ENCODE measurements around the gene RANBP3.

DNA sequence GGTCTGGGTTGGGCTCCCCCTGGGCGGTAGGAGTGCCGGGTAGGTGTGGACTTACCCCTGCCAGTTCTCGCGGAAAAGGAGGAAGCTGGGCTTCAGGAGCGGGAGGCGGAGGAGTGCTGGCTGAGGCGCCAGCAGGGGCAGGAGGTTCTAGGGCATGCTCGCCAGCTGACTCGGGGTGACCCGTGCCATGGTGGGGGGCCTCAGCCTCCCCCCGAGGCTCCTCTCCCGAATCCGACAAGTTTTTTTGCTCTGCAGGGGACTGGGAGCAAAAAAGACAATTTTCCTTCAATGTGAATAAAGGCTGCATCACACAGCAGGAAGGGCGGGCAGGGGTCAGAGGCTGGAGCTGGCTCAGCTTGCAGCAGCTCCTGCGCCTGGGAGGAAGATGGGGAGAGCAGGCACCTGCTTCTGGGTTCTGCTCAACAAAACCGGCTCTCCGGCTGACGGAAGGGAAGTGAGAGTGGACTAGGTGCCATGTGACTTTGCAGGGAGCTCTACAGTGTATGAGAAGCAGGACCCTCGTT lies 26.5 kb downstream of the RANBP3 start:
- TF ChIP-seq, protein P1, sequence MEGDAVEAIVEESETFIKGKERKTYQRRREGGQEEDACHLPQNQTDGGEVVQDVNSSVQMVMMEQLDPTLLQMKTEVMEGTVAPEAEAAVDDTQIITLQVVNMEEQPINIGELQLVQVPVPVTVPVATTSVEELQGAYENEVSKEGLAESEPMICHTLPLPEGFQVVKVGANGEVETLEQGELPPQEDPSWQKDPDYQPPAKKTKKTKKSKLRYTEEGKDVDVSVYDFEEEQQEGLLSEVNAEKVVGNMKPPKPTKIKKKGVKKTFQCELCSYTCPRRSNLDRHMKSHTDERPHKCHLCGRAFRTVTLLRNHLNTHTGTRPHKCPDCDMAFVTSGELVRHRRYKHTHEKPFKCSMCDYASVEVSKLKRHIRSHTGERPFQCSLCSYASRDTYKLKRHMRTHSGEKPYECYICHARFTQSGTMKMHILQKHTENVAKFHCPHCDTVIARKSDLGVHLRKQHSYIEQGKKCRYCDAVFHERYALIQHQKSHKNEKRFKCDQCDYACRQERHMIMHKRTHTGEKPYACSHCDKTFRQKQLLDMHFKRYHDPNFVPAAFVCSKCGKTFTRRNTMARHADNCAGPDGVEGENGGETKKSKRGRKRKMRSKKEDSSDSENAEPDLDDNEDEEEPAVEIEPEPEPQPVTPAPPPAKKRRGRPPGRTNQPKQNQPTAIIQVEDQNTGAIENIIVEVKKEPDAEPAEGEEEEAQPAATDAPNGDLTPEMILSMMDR (conservative IDR thresholded peaks at IDR 0.05): no peak
- no peak for TF ChIP-seq EZH2 (IDR thresholded peaks at IDR 0.05; ENCODE audit: low read depth)

Data from PC-9 (cell line).